GM12878 (cell line): ENCODE results near the gene TMSB4X. TPM values are rescaled to one million over a fixed set of nuclear protein-coding genes. Genes with fewer than 3 reads are reported as not detected.

Source experiments
- ATF3 ChIP-seq: IDR thresholded peaks from 2 replicates; pipeline ENCODE4 v1.6.1; 2011; ENCODE audit warnings: low read depth, mild to moderate bottlenecking, low read length, moderate library complexity, borderline replicate concordance; ENCODE audit errors: extremely low read depth
- CBX3 ChIP-seq: fragments of 200-600 bp; sonication (generic); IDR thresholded peaks from 2 replicates; pipeline ENCODE4 v1.6.1; 2016; ENCODE audit warnings: low read depth, borderline replicate concordance
- FOS ChIP-seq: IDR thresholded peaks from 3 replicates; pipeline ENCODE4 v1.6.1; 2011; ENCODE audit warnings: borderline replicate concordance; ENCODE audit not compliant: insufficient read length; ENCODE audit errors: extremely low read depth
- HSF1 ChIP-seq: fragments of 150-350 bp; IDR thresholded peaks from 2 replicates; pipeline ENCODE4 v1.6.1; 2014; ENCODE audit warnings: mild to moderate bottlenecking, low read depth, low read length
- IRF4 ChIP-seq: IDR thresholded peaks from 2 replicates; pipeline ENCODE4 v1.6.1; 2011; ENCODE audit warnings: low read depth, low read length
- MEF2B ChIP-seq: fragments of 450-650 bp; IDR thresholded peaks from 2 replicates; pipeline ENCODE4 v1.6.1; 2018; ENCODE audit warnings: mild to moderate bottlenecking, moderate library complexity; ENCODE audit not compliant: partially characterized antibody, poor library complexity, severe bottlenecking
- MTA2 ChIP-seq: fragments of 450-650 bp; IDR thresholded peaks from 2 replicates; pipeline ENCODE4 v1.6.1; 2016; ENCODE audit warnings: low read depth, mild to moderate bottlenecking, moderate library complexity
- MTA3 ChIP-seq: IDR thresholded peaks from 2 replicates; pipeline ENCODE4 v1.6.1; 2012; ENCODE audit warnings: low read length, inconsistent platforms, borderline replicate concordance
- MXI1 ChIP-seq: fragments of 150-350 bp; IDR thresholded peaks from 2 replicates; pipeline ENCODE4 v1.6.1; 2011; ENCODE audit warnings: low read depth, mild to moderate bottlenecking, inconsistent platforms, low read length, improper control_type of control experiment
- PAX8 ChIP-seq: fragments of 450-650 bp; IDR thresholded peaks from 2 replicates; pipeline ENCODE4 v1.6.1; 2017; ENCODE audit warnings: mild to moderate bottlenecking, moderate library complexity
- POLR2AphosphoS5 ChIP-seq: IDR thresholded peaks from 2 replicates; pipeline ENCODE4 v1.6.1; 2011; ENCODE audit warnings: mild to moderate bottlenecking, low read length, inconsistent platforms
- SIX5 ChIP-seq: IDR thresholded peaks from 2 replicates; pipeline ENCODE4 v1.6.1; 2011; ENCODE audit warnings: mild to moderate bottlenecking, low read depth, low read length, moderate library complexity; ENCODE audit not compliant: severe bottlenecking
- SP1 ChIP-seq: IDR thresholded peaks from one replicate; pipeline ENCODE4 v1.6.1; 2011; ENCODE audit warnings: low read depth, low read length
- SREBF1 ChIP-seq: IDR thresholded peaks from 2 replicates; pipeline ENCODE4 v1.6.1; 2012; ENCODE audit warnings: mild to moderate bottlenecking, low read length
- STAT1 ChIP-seq: fragments of 450-650 bp; conservative IDR thresholded peaks from 2 replicates; pipeline ENCODE4 v1.6.1; 2014; ENCODE audit warnings: antibody characterized with exemption, mild to moderate bottlenecking
- SUZ12 ChIP-seq: fragments of 200-600 bp; sonication (generic); IDR thresholded peaks from one replicate; pipeline ENCODE4 v1.6.1; 2018; ENCODE audit warnings: antibody characterized with exemption, mild to moderate bottlenecking; ENCODE audit not compliant: unreplicated experiment
- TBL1XR1 ChIP-seq: IDR thresholded peaks from 2 replicates; pipeline ENCODE4 v1.6.1; 2012; ENCODE audit warnings: low read depth, low read length, improper control_type of control experiment
- TCF12 ChIP-seq: IDR thresholded peaks from 2 replicates; pipeline ENCODE4 v1.6.1; 2011; ENCODE audit warnings: low read depth, mild to moderate bottlenecking, low read length
- USF2 ChIP-seq: IDR thresholded peaks from 2 replicates; pipeline ENCODE4 v1.6.1; 2011; ENCODE audit warnings: low read depth, low read length, improper control_type of control experiment, borderline replicate concordance
- ZBED1 ChIP-seq: IDR thresholded peaks from 2 replicates; pipeline ENCODE4 v1.6.1; 2016; ENCODE audit warnings: borderline replicate concordance
- ZNF274 ChIP-seq: IDR thresholded peaks from one replicate; pipeline ENCODE4 v1.8.0; 2011; ENCODE audit not compliant: insufficient read length, insufficient read depth
- polyA plus RNA-seq, 11 experiments: library from polyadenylated mRNA; depleted of rRNA in 4 of 11; unstranded in 6 of 11; stranded (reverse) in 5 of 11; fragments of >200 nt; fragmentation: Nextera tagmentation in 4 of 11; fragmentation: Illumina TruSeq in 1 of 11; extraction: Ambion mirVana in 4 of 11; extraction: Trizol in 1 of 11; gene quantifications; 1 replicate in 1 of 11; 2 replicates in 10 of 11; pipeline versions ENCODE4 v1.2.1 to v1.2.3, GENCODE V29; 2011 to 2016; ENCODE audit warnings: inconsistent platforms in 2 of 11, missing spikeins in 2 of 11, low read depth in 1 of 11
- total RNA-seq, 4 experiments: library from RNA; depleted of rRNA in 3 of 4; stranded (reverse); fragments of >200 nt in 3 of 4; fragmentation: Illumina TruSeq in 1 of 4; extraction: Trizol in 1 of 4; gene quantifications; 2 replicates each; pipeline versions ENCODE4 v1.2.1 to v1.2.3, GENCODE V29; 2013 to 2021
- TF ChIP-seq, protein P1 (sequence below): fragments of 450-650 bp; IDR thresholded peaks from 2 replicates; pipeline ENCODE4 v1.6.1; 2017; ENCODE audit warnings: low read depth, mild to moderate bottlenecking, moderate library complexity
- TF ChIP-seq, protein P2 (sequence below): fragments of 450-650 bp; formaldehyde crosslinking; IDR thresholded peaks from 2 replicates; pipeline ENCODE4 v1.5.0; 2022; ENCODE audit warnings: mild to moderate bottlenecking, missing genetic modification characterization

The TMSB4X gene
- total and polyA plus RNA-seq, 10 of the 15 experiments (the other 5 are each of a cell fraction or from before 2014, with no cell fraction given), result 13,924 to 37,234 (median 23,705) TPM

- no peak for TF ChIP-seq ATF3
- 0 out of 2 replicates have a peak, but pooled peaks have one; percentile 21 for TF ChIP-seq TCF12
- no peak for TF ChIP-seq ZBED1
- no peak for TF ChIP-seq STAT1
- TF ChIP-seq CBX3, result no peak
- TF ChIP-seq TBL1XR1, result no peak
- no peak for TF ChIP-seq FOS
- peak; percentile 72 for TF ChIP-seq MTA2
- TF ChIP-seq, protein P1, sequence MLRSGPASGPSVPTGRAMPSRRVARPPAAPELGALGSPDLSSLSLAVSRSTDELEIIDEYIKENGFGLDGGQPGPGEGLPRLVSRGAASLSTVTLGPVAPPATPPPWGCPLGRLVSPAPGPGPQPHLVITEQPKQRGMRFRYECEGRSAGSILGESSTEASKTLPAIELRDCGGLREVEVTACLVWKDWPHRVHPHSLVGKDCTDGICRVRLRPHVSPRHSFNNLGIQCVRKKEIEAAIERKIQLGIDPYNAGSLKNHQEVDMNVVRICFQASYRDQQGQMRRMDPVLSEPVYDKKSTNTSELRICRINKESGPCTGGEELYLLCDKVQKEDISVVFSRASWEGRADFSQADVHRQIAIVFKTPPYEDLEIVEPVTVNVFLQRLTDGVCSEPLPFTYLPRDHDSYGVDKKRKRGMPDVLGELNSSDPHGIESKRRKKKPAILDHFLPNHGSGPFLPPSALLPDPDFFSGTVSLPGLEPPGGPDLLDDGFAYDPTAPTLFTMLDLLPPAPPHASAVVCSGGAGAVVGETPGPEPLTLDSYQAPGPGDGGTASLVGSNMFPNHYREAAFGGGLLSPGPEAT, result peak; percentile 49
- TF ChIP-seq, protein P2, sequence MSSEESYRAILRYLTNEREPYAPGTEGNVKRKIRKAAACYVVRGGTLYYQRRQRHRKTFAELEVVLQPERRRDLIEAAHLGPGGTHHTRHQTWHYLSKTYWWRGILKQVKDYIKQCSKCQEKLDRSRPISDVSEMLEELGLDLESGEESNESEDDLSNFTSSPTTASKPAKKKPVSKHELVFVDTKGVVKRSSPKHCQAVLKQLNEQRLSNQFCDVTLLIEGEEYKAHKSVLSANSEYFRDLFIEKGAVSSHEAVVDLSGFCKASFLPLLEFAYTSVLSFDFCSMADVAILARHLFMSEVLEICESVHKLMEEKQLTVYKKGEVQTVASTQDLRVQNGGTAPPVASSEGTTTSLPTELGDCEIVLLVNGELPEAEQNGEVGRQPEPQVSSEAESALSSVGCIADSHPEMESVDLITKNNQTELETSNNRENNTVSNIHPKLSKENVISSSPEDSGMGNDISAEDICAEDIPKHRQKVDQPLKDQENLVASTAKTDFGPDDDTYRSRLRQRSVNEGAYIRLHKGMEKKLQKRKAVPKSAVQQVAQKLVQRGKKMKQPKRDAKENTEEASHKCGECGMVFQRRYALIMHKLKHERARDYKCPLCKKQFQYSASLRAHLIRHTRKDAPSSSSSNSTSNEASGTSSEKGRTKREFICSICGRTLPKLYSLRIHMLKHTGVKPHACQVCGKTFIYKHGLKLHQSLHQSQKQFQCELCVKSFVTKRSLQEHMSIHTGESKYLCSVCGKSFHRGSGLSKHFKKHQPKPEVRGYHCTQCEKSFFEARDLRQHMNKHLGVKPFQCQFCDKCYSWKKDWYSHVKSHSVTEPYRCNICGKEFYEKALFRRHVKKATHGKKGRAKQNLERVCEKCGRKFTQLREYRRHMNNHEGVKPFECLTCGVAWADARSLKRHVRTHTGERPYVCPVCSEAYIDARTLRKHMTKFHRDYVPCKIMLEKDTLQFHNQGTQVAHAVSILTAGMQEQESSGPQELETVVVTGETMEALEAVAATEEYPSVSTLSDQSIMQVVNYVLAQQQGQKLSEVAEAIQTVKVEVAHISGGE (CRISPR knock-in tag), result no peak
- no peak for TF ChIP-seq SP1
- no peak for TF ChIP-seq SREBF1
- no peak for TF ChIP-seq USF2
- no peak for TF ChIP-seq PAX8
- no peak for TF ChIP-seq IRF4
- no peak for TF ChIP-seq MXI1
- no peak for TF ChIP-seq SIX5
- no peak for TF ChIP-seq MTA3
- no peak for TF ChIP-seq ZNF274
- peak; percentile 34 for TF ChIP-seq MEF2B
- TF ChIP-seq SUZ12, result no peak
- no peak for TF ChIP-seq HSF1
- TF ChIP-seq POLR2AphosphoS5, result no peak; the same call in 1 of the 2 replicates
Observed at GRCh38 chrX:12950851-12951594, 23.9 kb upstream of the TMSB4X start (continued).
